GM21737 (cell line): ENCODE measurements around the gene PTP4A1.
A peak's percentile ranks its signal among the peaks of the same experiment; 100 is the strongest.
"Not testable (repeated sequence)": the region's sequence is repeated elsewhere in the genome, so short reads cannot be mapped to it uniquely, and the experiment has no call there.

Experiments used
- ATAC-seq: cut with Tn5 transposase; IDR thresholded peaks from one replicate; pipeline ENCODE4 v1.9.1; 2021; ENCODE audit warnings: mild to moderate bottlenecking, moderate library complexity; ENCODE audit not compliant: unreplicated experiment

PTP4A1 gene

GRCh38 chr6:63581355-63582013 is 9.2 kb downstream of the PTP4A1 start:
- no peak for ATAC-seq

- ATAC-seq = no peak
These were observed 10.4 kb downstream of the PTP4A1 start for GRCh38 chr6:63582579-63583231.

DNA sequence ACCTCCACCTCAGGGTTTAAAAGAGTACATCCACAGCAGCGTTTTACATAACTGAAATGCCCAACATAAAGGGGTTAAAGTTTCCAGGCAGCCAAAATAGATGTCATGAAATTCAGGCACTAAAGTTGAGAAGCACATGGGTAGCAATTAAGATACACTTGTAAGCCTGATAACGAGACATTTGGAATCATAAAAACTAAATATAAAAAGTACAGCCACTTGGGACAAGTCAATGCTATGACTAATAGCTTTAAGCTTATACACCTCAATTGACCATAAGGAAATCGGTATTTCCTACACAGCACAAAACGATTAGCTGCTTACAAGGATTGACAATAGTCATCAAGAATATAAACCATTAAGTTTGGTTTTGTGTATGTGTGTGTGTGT is 11.8 kb downstream of the PTP4A1 start:
- ATAC-seq = no peak

GRCh38 chr6:63584566-63584965 is 12.3 kb downstream of the PTP4A1 start:
- ATAC-seq = no peak

GRCh38 chr6:63585652-63586051 is 13.4 kb downstream of the PTP4A1 start:
- not testable (repeated sequence) for ATAC-seq

DNA sequence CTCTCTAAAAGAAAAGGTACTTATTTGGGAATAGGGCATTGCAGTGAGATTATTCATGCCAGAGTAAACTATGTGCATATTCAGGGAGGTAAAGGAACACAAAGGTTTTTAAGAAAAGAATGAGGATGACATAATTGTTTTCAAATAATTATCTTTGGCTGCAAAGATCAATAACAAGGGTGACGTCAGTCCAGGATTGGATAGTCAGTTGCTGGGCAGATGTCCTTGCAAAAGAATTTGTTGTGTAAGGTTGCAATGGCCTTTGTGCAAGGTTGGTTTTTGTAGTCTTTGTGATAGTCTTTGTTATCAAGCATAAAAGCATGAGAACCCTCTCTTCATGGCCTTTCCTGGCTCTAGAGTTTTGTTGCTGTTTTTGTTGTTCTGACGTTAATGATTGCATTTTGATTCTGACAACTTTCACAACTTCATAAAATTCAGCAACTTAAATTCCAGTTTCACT is 17.7 kb downstream of the PTP4A1 start:
- ATAC-seq = no peak

- no peak for ATAC-seq
These were observed 20.6 kb downstream of the PTP4A1 start for GRCh38 chr6:63592886-63593285.

DNA sequence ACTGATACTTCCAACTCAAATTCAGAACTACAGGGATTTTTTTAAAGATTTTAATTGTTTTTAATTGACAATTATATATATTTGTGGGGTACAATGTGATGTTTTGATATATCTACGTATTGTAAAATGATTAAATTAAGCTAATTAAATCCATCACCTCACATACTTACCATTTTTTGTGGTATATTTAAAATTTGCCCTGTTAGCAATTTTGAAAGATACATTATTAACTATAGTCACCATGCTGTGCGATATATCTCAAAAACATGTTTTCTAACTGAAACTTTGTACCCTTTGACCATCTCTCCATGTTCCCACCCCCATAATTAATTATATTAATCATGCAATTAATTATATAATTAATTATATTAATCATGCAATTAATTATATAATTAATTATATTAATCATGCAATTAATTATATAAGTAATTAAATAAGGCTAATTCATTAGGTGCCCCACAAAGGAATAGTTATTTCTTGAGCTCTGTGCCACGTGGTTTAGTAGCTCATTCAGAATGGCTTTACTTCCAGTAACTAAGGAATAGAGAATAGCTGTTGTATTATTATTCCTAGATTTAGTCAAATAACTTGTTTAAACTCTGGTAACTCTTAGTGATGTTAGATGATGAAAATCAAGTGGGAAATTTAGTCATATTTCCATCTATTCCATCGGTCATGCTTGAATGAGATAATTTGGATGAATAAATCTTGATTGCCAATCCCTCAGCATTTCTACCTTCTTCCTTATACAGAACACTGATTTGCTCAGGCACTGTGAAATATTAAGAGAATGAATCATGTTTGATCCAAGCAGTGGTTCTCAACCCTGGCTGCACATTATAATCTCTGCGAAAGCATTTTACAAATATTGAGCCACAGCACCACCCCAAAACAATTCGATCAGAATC is 25.1 kb downstream of the PTP4A1 start:
- no peak for ATAC-seq

DNA sequence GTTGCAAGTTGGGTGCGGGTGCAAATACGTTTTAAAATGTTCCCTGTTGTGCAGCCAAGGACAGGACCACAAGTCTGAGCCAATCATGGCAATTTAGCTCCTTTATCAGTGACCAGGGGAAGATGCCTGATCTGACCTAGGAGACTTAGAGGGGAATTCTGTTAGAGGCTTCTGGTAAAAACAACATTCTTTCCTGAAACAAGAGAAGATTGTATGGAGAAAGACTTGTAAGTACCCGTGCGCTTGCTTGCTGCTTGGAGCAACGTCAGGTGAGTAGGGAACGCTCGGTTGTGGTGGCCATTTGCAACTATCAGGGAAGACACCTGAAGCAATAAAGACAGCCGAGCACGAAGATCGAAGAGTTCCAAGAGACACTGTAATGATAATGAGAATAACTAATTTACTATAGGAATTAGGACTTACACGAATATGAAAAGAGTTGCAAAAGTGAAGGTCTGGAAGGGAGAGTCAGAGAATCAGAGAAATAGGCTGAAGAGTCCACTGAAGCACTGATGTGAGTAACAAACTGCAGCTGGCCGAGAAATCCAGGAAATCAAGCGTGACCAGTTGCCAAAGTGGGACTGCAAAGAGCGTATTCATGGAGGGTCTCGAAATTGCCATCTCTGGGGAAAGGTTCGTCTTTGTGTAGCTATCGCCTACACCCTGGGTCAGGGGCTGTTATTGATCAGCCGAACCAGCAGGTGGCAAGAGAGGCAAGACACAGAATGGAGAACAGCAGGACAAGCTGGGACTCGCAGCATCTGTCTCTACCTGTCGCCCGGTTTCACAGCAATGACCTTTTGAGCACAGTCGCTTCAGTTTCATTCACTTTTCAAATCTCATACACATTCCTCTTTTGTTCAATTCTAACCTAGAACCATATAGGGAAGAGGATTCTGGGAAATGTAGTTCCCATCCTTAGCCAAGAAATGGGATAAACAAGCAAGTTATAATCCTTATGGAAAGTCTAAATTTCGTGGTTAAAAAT is 26.1 kb downstream of the PTP4A1 start:
- peak; percentile 100 for ATAC-seq

DNA sequence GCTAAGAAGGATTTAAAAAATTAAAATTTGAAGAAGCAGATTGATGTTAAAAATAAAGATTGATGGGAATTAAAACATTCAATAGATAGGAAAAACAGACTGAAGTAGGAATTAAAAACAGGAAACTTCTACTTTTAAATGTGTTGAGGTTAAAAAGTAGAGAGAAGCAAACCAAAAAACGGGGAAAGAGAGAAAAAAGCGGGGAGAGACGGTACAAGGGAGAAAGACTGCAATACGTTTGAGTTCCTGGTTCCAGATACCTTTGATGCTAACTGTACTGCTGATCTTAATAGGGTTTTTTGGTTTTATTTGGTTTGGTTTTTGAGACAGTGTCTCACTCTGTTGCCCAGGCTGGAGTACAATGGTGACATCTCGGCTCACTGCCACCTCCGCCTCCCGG is 27.0 kb downstream of the PTP4A1 start:
- ATAC-seq = no peak

GRCh38 chr6:63600136-63600535 is 27.9 kb downstream of the PTP4A1 start:
- ATAC-seq = no peak

DNA sequence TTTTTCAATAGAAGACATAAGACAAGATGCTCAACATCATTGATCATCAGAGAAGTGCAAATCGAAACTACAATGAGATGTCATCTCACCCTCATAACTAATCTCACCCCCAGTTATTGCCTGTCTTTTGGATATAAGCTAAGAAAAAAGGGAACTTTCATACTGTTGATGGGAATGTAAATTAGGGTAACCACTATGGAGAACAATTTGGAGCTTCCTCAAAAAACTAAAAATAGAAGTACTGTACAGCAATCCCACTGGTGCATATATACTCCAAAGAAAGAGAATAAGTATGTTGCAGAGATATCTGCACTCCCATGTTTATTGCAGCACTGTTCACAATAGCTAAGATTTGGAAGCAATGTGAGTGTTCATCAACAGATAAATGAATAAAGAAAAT is 37.0 kb downstream of the PTP4A1 start:
- no peak for ATAC-seq

DNA sequence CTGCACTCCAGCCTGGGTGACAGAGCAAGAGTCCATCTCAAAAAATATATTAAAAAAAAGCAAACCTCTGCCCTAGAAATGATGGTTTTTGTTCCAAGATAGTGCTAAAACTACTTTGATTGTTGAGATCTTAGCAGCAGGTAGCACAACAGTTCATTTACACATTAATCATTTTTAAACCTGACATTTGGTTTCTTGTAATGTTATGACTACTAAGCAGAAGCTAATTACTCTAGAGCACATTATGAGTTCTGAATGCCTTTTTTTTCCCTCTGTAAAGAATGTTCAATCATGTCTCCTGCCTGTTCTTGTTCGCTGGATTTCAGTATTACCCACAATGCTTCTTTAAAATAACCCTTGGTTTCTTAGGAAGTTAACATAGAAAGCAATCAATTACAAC is 38.7 kb downstream of the PTP4A1 start:
- no peak for ATAC-seq

GRCh38 chr6:63611560-63611959 is 39.3 kb downstream of the PTP4A1 start:
- no peak for ATAC-seq

GRCh38 chr6:63615590-63615989 is 43.3 kb downstream of the PTP4A1 start:
- no peak for ATAC-seq
